GM15510 (cell line): Measurements from ENCODE around the gene COQ4.

Experiments
- POLR2A ChIP-seq: IDR thresholded peaks from 3 replicates; pipeline ENCODE4 v1.6.1; 2011; ENCODE audit warnings: borderline replicate concordance; ENCODE audit not compliant: insufficient read length; ENCODE audit errors: extremely low read depth

Gene COQ4

GRCh38 chr9:128296340-128297220 lies 26.1 kb upstream of the COQ4 start:
- TF ChIP-seq POLR2A = no peak

GRCh38 chr9:128297221-128297773 lies 25.3 kb upstream of the COQ4 start:
- no peak for TF ChIP-seq POLR2A

- TF ChIP-seq POLR2A = no peak
These were observed 23.8 kb upstream of the COQ4 start for GRCh38 chr9:128298535-128299482.

- no peak for TF ChIP-seq POLR2A
These were observed 18.3 kb upstream of the COQ4 start for GRCh38 chr9:128304136-128304970.

DNA sequence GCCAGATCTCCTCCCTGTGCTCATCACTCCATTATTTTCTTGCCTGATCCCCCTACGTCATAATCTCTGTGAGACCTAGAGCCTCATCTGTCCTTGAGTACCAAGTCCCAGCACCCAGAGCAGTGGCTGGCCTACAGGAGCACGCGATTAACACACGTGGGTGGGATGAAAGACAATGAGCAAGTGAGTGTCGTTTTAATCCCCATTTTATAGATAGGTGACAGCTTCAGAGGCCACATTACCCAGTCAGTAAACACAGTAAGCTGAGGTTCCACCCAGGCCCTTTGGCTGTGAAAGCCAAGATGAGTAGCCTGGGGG lies 17.7 kb upstream of the COQ4 start:
- TF ChIP-seq POLR2A = no peak

DNA sequence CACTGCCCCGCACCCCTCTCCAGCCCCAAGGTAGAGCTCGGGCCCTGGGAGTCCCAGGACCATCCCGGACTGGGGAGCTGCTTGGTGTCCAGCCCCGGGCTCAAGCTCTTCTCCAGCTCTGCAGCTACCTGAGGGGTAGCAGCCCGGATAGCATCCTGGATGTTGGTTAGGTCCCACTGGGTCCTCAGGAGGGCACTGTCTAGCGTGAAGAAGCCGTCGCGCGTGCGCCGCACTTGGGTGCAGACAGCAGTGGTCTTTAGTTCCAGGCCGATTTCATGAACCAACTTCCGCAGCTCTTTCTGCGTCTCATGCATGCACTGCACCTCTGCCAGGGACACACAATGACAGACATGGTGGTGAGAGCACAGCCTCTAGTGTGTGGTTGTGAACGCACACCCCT lies 13.1 kb upstream of the COQ4 start:
- TF ChIP-seq POLR2A = no peak

DNA sequence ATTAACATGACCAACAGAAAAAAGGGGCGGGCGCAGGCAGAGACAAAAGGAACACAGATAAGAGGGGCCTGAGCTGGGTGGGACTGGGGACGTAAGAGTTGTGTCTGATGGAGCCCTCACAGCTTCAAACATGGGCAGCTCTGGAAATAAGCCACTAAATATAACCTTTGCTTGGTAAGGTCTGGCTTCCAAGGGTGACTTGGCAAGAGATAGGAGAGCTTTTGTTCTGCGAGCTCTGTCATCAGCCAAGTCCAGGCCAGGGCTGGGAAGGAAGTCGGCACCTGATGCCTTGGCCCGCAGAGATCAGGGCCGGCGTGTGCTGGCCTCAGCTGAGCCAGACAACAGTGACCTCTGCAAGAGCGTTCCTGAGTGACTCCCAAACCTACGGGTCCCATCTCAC lies 12.2 kb upstream of the COQ4 start:
- no peak for TF ChIP-seq POLR2A

DNA sequence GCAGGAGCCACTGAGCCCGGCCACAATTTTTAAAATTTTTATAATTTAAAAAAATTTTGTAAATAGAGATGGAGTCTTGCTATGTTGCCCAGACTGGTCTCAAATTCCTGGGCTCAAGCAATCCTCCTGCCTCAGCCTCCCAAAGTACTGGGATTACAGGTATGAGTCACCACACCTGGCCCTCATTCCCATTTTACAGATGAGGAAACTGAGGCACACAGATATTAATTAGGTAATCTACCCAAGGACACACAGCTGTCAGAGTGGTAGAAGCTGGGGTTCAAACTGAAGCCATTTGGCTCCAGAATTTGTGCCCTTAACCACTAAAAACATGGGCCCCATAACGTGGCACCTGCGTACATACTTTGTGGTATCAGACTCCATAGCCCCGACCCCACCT lies 7.9 kb upstream of the COQ4 start:
- no peak for TF ChIP-seq POLR2A

DNA sequence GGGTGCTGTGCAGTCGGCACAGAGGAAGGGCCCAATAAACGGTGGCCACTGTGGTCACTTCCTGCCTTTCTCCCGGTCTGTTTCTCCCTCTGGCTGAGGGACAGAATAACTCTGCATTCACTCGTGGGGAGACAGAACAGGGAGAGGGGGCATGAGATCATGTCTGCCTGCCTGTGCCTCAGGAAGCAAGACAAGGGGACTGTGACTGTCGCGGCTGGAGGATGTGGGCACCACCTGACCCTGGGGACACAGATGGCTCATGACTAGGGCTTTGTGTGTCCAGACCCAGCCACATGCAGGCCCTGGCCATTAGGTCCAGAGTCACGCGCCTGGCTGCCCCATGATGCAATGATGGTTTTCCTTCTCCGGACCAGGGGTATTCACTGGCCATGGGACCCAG lies 6.2 kb upstream of the COQ4 start:
- TF ChIP-seq POLR2A = no peak

DNA sequence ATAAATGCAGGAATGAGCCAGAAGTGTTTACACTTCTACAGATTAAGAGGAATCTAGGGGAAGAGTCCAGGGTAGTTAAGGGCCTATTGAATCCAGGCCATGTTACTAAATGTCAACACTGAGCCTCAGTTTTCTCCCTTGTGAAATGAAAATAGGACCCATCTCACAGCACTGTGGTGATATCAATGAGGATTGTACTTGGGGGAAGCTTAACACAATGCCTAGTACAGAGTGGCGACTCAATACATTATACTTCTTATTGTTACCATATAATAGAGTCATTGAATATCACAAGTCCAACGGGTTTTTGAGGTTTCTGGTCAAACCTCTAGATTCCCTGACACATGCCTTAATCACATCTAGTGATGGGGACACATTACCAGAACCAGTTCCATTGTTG lies 5.0 kb upstream of the COQ4 start:
- no peak for TF ChIP-seq POLR2A

DNA sequence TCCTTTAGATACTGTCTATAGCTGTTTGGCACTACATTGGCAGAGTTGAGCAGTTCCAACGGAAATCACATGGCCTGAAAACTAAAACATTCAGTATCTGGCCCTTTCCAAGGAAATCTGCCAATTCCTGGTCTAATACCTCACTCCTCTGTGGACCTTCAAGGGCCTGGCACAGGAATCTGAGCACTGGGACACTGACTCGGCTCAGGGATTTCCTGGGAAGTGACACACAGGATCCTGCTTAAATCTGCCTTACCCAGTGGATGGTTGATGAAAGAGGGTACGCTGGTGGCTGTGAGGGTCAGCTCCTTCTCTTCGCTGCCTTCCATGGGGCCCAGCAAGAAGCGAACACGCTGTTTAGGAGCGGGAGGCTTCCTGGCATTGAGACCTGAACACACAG lies 1.3 kb upstream of the COQ4 start:
- no peak for TF ChIP-seq POLR2A

DNA sequence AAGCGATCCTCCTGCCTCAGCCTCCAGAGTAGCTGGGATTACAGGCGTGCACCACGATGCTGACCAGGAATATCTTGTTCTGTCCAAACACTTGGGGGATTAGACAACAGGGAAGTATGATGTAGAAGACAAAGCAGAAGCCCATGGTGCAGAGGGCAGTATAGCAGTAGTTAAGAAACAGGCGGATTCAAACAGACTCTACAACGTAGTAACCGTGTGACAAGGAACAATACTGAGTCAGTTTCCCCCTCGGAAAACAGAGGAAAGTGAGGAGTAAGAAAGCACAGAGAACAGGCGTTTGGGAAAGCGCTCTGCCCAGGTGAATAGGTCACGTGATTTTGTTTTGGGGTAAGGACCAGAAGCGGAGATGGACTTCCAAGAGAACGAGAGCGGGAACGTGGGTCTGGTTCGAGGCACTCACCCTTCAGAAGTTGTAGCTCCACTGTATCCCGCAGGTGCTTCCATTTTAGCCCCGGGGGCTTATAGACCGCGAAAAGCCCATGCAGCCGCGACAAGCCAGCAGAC lies 698 bp upstream of the COQ4 start:
- no peak for TF ChIP-seq POLR2A

DNA sequence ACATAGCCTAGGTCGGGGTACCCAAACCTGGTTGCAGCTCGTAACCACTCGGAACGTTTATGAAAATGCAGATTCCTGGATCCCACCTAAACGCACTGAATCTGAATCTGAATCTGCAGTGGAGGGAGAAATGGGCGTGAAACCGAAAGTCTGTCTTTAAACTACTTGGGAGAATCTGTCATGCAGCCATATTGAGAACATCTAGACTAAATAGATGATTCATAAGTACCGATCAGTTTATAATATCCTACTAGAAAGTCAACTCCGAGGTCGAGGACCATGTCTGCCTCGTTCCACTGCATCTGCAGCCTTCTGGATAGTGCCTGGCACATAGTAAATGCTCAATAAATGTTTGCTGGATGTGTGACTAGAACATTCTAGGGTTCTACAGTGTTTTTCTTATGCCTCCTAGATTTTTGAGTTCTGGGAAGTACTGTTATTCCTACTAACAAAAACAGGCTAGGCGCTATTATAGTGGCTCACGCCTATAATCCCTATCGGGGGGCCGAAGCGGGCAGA lies 632 bp downstream of the COQ4 start:
- TF ChIP-seq POLR2A = no peak

DNA sequence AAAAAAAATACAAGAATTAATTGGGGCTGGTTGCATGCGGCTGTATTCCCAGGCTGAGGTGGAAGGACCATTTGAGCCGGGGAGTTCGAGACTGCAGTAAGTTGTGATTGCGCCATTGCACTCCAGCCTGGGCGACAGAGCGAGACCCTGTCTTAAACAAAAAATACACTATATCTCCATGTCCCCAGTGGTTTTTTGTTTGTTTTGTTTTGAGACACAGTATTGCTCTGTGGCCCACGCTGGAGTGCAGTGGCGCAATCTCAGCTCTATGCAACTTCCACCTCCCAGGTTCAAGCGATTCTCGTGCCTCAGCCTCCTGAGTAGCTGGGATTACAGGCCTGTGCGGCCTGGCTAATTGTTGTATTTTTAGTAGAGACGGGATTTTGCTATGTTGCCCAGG lies 1.2 kb downstream of the COQ4 start:
- TF ChIP-seq POLR2A = no peak

GRCh38 chr9:128324401-128324800 lies 1.8 kb downstream of the COQ4 start:
- TF ChIP-seq POLR2A = no peak

- no peak for TF ChIP-seq POLR2A
These were observed 3.0 kb downstream of the COQ4 start for GRCh38 chr9:128325629-128326028.
